Stomach (tissue), 8 donors: ENCODE results near the gene CBX1. TPM values are rescaled to one million over a fixed set of nuclear protein-coding genes. Genes with fewer than 3 reads are reported as not detected.

ENCODE experiments used
- polyA plus RNA-seq, 3 donors: library from polyadenylated mRNA; stranded (reverse); fragments of 200-250 nt; gene quantifications; one replicate each; pipeline ENCODE4 v1.2.3, GENCODE V29; 2013
- small RNA-seq, 4 donors: library from RNA; depleted of rRNA; stranded (forward); fragments of <200 nt; gene quantifications; one replicate each; pipeline ENCODE3, GENCODE V24; 2016
- total RNA-seq, 5 donors: library from RNA; depleted of rRNA; stranded (reverse); fragments of >200 nt; gene quantifications; one replicate each; pipeline versions ENCODE4 v1.1.0 to v1.2.3, GENCODE V29; 2014 to 2016
- donor health status: healthy with polysubstance abuse.
- donor health status: Bipolar disorder and iron deficiency.
- donor health status: healthy.

Gene CBX1
- total and polyA plus RNA-seq, 8 donors = 12.8 to 65.6 (median 27.2) TPM

Small RNAs within 50 kb of the gene (small RNA-seq; reads per million reads assigned to genes)
- 0 reads per million in 4 donors for gene AC004477.2
- gene MIR152 = 142 to 204 (median 159) reads per million in 4 donors
- 0 reads per million in 4 donors for gene RNU6-1201P

Other genes with a start within 250 kb of the CBX1 start
- 10 to 100 TPM in 2 of 5 donors, 1 to 10 TPM in 2, under 1 TPM in 1; 0.87 to 22.8 (median 3.1) TPM for gene SP2, start 205.2 kb downstream of the CBX1 start, total RNA-seq
- gene SP2, start 205.2 kb downstream of the CBX1 start, polyA plus RNA-seq = 10 to 100 TPM in 1 of 3 donors, 1 to 10 TPM in 2; 4.7 to 11.9 (median 8.0) TPM
- 10 to 100 TPM in 4 of 5 donors, not detected in 1; 12.1 to 44.2 (median 19.8) TPM for gene PNPO, start 159.9 kb downstream of the CBX1 start, total RNA-seq
- gene PNPO, start 159.9 kb downstream of the CBX1 start, polyA plus RNA-seq = 10 to 100 TPM in 1 of 3 donors, 1 to 10 TPM in 2; 7.6 to 10.3 (median 8.6) TPM
- gene PRR15L, start 143.6 kb downstream of the CBX1 start, total RNA-seq = 10 to 100 TPM; 23.9 to 93.6 (median 69.8) TPM
- gene PRR15L, start 143.6 kb downstream of the CBX1 start, polyA plus RNA-seq = 100 to 1,000 TPM in 1 of 3 donors, 10 to 100 TPM in 2; 71.0 to 102 (median 97.9) TPM
- gene CDK5RAP3, start 130.4 kb downstream of the CBX1 start, total RNA-seq = 100 to 1,000 TPM; 101 to 682 (median 474) TPM
- 100 to 1,000 TPM; 155 to 300 (median 242) TPM for gene CDK5RAP3, start 130.4 kb downstream of the CBX1 start, polyA plus RNA-seq
- gene COPZ2, start 63.7 kb downstream of the CBX1 start, total RNA-seq = 100 to 1,000 TPM in 1 of 5 donors, 10 to 100 TPM in 2, 1 to 10 TPM in 2; 6.8 to 187 (median 12.3) TPM
- 10 to 100 TPM; 17.0 to 20.4 (median 17.1) TPM for gene COPZ2, start 63.7 kb downstream of the CBX1 start, polyA plus RNA-seq
- gene NFE2L1, start 53.1 kb downstream of the CBX1 start, total RNA-seq = 100 to 1,000 TPM in 3 of 5 donors, 10 to 100 TPM in 2; 51.4 to 160 (median 126) TPM
- 10 to 100 TPM; 25.2 to 39.5 (median 36.6) TPM for gene NFE2L1, start 53.1 kb downstream of the CBX1 start, polyA plus RNA-seq
- gene SNX11, start 6.3 kb upstream of the CBX1 start, total RNA-seq = 10 to 100 TPM in 3 of 5 donors, 1 to 10 TPM in 2; 3.5 to 35.7 (median 13.8) TPM
- 10 to 100 TPM; 13.2 to 16.8 (median 14.4) TPM for gene SNX11, start 6.3 kb upstream of the CBX1 start, polyA plus RNA-seq